CD1c-positive myeloid dendritic cell (primary cell): ENCODE data around the gene ERCC4.
A peak's percentile ranks its signal among the peaks of the same experiment; 100 is the strongest.
"Not testable (repeated sequence)": the region's sequence is repeated elsewhere in the genome, so short reads cannot be mapped to it uniquely, and the experiment has no call there.

Experiments used
- DNase-seq: peaks from one replicate; pipeline ENCODE4 v3.0.0-alpha.2; 2016; ENCODE audit errors: extremely low spot score

The ERCC4 gene

DNA sequence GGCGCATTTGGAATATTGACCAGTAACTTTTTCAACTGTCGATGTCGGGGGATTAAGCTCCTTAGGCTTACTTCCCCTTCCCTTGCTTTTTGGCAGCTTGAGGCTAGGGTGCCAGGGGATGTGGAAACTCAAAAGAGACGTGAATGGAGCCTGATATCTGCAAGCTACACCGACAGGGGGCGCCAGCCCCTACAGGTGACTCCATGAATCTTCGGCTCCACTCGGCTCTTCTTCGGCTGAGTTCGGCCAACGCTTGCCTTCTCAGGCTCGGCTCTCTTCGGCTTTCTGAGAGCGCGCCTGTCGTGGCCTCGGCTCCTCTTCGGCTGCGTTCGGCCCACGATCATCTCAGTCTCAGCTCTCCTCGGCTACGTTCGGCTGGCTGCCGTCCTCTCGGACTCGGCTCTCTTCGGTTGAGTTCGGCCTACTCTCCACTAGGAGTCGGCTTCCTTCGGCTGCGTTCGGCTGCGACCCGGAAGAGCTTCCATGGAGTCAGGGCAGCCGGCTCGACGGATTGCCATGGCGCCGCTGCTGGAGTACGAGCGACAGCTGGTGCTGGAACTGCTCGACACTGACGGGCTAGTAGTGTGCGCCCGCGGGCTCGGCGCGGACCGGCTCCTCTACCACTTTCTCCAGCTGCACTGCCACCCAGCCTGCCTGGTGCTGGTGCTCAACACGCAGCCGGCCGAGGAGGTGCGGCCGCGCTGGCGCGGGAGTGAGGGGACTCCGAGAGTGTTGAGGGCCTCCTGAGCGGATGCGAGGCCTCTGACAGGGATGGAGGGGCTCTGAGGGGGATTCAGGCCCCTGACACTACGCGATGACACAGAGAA is at the start of gene ERCC4:
ERCC4 (plus strand) TSS at position 472 of the 827 bp plus-strand sequence; CDS start at position 484, 12 bp downstream.
- DNase-seq, result peak; percentile 100

DNA sequence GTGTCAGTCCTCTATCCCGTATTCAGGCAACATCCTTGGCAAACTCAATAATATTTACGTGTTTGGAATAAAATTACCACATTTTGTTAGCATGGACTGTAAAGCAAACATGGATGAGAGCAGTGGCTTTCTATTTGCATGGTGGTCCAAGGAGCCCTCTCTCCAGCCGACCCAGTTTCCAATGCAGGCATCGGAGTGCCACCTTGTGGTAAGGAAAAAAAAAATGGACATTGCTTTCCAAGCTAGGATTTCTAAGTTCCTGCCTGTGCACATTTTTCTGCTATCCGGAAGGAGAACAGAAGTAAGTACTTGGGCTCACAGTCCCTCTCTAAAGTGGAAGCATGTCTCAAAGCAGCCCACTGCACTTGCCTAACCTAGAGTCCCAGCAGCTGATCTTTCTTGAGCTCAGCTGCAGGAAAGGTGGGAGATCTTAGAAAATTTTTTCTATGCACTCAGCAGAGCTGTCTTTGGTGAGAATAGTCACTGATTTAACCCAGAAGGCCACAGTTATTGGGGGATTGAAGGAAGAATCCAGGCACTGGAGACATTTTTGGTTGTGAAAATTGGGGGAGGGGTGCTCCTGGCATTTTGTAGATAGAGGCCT is 46.0 kb upstream of the ERCC4 start:
- no peak for DNase-seq

DNA sequence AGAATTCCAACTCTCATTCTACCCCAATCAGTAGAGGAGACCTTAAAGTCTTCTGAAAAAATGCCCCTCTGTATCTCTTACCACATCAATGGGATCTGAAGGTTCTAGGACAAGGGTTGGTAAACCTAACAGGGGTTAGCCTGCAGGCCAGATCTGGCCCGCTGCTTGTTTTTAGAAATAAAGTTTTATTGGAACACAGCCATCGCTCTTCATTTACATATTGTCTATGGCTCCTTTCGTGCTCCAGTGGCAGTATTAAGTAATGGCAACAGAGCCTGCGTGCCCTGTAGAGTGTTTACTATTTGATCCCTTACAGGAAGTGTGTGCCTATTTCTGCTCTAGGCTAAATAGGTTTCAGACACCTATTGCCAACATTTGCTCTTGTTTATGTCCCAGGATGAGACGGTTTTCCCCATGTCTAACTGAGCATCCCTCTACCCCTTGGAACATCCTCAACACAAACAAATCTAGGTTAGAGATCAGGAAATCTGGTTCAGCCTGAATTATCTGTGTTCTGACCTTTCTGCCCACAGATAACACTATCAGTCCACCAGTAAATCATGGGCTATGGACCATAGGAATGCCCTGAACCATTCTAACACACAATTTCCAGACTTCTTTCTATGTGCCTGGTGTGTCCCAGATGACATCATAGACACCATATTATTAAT is 44.2 kb upstream of the ERCC4 start:
- DNase-seq, result no peak

DNA sequence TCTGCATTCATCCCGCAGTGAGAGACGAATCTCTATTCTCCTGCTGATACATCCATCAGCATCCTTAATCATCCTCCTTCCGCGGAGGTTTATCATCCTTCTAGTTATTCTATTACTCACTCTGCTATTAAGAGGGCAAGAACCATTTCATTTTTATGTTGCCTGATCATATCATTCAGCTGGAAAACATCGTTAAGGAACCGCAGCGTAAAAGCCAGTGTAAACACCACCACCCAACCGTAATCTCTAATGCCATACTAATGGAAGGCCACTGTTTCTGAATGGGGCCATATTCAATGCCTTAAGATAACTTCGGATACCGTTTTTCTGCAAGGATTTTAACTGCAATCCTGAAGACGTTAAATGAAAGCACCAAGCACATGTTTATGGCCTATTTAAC is 36.7 kb upstream of the ERCC4 start:
- DNase-seq, result no peak

DNA sequence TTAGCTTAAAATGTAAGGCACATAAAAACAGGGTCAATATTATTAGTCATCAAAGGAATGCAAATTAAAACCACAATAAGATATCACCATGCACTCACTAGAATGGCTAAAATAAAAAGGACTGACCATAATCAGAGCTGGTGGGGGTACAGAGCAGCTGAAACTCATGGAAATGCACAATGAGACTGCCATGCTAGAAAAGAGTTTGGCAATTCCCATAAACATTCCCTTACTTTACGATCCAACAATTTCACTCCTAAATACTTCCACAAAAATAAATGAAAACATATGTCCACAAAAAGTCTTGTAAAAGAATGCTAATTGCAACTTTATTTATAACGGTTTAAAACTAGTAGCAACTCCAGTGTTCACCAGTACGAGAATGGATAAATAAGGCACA is 36.1 kb upstream of the ERCC4 start:
- no peak for DNase-seq

DNA sequence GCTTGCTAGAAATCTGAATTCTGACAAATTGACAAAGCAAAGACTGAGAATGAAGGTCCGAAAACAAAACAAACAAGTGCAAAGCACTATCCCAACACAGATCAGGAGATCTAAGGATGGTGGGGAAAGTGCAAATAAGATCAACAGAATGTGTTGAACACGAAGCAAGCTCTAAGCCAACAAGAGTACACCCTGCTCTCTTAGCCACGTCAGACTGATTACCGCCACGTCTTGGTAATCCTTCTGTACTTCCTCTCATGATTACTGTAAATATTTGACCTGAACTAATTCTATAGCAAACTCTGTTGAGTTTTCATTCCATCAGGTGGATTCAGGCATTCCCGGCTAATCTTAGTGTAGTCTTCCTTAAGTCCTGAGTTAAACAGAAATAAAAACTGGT is 34.3 kb upstream of the ERCC4 start:
- DNase-seq, result no peak

DNA sequence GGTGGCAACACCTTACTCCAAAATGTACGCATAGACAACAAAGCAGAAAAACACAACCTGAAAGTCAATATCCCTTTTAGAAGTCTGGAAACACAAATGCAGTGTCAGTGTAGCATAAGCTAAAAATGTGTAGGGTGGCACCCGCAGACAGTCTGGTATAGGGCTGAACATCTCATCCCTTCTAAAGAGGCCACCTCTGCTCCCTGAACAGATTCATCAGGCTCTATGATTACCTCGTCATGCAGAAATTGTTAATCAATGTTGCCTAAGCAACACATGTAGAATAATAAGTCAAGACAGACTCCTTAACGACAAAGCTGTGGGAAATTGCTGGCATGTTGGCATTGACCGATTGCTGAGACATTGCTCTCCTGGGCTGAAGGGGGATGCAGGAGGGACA is 33.3 kb upstream of the ERCC4 start:
- DNase-seq, result no peak

DNA sequence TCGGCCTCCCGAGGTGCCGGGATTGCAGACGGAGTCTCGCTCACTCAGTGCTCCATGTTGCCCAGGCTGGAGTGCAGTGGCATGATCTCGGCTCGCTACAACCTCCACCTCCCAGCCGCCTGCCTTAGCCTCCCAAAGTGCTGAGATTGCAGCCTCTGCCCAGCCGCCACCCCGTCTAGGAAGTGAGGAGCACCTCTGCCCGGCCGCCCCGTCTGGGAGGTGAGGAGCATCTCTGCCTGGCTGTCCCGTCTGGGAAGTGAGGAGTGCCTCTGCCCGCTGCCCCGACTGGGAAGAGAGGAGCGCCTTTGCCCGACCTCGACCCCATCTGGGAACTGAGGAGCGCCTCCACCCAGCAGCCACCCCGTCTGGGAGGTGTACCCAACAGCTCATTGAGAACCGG is 30.6 kb upstream of the ERCC4 start:
- not testable (repeated sequence) for DNase-seq

DNA sequence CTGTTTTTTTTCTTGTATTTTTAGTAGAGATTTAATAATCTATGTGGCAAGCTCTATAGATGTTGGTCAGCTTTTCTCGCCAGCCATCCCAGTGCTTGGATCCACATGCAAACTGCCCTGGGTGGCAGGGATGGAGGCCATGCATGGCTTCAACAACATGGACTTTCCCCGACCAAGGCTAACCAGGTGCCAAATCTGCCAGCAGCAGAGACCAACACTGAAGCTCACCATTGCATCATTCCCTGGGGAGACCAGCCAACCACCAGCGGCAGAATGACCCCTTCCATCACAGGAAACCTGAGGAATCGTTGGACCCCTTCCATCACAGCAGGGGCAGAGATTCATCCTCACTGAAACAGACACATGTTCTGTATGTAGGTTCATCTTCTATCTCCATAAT is 27.7 kb upstream of the ERCC4 start:
- DNase-seq, result no peak

DNA sequence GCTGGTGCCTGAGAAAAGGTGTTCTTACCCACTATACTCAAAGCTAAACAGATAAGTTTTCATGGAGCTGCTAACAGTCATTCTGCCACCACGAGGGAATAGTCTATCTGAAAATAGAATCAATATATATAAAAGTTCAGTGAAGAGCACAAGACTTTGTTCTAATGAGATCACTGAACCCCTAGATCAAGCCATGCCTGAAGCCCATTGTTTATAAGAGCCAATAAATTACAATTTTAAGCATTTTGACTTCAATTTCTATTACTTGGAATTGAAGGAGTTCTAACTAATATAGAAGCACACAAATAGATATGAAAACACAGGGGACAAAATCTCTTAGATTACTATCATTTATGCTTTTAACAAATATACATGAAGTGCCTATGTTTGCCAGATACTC is 24.4 kb upstream of the ERCC4 start:
- DNase-seq, result no peak

DNA sequence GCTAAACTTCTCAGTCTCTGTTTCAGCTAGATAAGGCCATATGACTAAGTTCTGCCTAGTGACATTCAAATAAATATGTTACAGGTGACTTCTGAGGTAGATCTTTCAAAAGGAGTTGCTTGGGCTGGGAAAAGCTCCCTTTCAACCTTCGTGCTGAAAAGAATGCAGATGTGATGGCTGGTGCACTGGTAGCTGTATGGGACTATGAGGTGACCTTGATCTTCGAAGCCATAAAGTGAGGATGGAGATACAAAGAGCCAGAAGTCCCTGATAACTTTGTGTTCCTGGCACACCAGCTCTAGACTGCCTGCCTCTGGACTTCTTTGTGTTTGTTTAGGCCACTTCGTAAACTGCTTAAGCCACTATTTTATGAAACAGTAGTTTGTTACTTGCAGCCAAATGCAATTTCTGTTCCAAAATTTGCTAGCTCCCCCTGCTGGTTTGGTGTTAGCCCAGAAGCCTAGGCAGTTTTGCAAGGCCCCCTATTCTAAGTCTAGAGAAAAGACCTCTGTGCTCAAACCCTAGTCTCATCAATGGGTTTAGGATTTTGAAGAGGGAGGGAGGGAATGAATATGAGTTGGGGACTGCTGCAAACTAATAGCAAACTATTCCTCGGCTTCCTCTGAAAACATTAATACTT is 23.3 kb upstream of the ERCC4 start:
- DNase-seq, result no peak

DNA sequence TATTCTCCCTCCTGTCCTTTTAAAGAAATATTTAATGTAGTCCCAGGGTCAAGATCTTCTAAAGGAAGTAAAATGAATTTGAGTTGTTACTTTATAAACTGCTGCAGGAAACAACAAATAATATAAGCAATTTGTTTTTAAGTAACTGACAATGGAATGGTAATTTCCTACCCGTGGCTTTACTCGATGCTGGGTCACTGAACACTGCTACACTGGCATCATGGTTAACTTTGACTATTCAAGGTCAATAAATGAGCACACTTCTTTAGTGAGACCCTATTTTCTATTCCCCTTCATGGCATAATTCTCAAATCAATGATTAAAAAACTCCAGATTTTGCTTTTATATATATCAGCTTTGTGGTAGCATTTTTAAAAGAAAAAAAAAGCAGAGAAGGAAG is 22.1 kb upstream of the ERCC4 start:
- DNase-seq, result no peak

DNA sequence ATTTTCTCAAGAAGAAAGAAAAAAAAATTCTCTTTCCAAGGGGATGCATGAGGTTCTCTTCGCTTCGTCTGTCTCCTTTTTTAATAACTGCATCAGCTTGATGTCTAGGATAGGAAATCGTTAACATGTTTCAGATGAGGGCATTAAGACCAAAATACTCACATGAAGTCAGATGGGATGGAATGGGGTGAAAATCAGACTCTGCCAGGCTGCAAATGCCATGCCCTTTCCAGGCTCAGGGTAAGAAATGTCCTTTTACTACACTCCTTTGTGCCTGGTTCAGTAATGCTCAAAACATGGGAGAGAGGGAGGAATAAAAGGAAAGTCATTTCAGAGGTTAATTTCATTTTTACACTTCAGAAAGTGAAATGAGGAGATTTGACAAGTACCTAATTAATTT is 21.7 kb upstream of the ERCC4 start:
- DNase-seq, result no peak

DNA sequence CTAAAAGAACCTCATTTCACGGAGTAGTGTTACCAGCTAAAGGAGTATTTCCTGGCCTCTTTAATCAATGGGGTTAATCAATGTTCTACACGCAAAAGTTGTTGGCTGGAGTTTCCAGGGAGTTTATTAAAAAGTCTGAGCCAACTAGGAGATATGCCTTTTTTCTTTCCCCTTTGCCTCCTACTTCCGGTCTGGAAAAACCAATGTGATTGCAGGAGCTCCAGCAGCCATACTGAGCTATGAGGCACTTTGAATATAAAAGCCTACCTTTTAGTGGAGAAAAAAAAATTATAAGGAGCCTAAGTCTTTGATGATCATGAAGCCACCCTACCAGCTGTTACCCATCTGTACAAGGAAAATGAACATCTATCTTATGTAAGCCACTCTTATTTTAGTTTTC is 17.9 kb upstream of the ERCC4 start:
- no peak for DNase-seq

DNA sequence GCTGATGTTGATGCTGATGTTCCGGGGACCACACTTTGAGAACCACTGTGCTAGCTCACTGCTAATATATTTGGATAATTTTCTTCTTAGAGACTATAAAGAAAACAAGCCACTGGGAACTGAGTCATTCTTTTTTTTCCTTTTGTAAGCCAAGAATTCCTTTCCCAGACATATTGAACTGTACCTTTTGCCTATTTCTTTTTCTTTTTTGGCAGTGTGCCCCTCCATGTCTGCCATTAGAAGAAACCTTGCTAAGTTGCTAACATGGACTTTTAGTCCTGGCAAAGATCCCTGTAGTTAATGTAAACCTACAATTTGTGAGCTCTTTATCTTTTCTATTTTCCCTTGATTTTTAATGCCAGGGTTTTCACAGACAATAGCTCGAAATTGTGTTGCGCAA is 17.3 kb upstream of the ERCC4 start:
- DNase-seq, result no peak

DNA sequence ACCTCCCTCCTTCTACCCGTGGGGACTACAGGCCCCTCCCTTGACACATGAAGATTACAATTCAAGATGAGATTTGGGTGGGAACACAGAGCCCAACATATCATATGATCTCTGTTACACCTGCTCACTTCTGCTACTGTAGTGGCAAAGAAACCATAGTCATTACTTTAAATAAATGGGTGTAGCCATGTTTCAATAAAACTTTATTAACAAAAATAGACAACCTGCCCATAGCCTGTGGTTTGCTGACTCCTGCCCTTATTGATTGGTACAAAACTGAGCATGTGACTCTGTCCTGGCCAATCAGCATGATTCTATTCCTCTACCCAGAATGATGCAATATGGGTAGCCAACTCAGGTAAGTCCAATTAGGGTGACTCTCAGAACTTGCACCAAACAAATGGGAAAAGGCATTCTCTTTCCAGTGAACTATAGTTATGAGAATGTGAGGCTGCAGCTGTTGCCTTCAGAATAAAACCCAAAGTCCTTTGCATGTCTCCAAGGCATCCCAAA is 15.7 kb upstream of the ERCC4 start:
- no peak for DNase-seq

DNA sequence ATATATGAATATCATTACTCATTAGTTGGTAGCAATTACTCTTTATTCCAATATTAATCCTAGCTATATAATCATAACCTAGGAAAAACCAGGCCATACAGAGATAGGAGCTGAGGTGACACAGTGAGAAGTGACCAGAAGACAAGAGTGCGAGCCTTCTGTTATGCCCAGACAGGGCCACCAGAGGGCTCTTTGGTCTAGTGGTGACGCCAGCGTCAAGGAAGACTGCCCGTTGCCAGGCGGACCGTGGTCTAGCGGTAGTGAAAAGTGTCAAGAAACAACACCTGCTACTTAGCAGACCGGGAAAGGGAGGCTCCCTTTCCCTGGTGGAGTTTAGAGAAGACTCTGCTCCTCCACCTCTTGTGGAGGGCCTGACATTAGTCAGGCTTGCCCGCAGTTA is 15.1 kb upstream of the ERCC4 start:
- peak; percentile 19 for DNase-seq

DNA sequence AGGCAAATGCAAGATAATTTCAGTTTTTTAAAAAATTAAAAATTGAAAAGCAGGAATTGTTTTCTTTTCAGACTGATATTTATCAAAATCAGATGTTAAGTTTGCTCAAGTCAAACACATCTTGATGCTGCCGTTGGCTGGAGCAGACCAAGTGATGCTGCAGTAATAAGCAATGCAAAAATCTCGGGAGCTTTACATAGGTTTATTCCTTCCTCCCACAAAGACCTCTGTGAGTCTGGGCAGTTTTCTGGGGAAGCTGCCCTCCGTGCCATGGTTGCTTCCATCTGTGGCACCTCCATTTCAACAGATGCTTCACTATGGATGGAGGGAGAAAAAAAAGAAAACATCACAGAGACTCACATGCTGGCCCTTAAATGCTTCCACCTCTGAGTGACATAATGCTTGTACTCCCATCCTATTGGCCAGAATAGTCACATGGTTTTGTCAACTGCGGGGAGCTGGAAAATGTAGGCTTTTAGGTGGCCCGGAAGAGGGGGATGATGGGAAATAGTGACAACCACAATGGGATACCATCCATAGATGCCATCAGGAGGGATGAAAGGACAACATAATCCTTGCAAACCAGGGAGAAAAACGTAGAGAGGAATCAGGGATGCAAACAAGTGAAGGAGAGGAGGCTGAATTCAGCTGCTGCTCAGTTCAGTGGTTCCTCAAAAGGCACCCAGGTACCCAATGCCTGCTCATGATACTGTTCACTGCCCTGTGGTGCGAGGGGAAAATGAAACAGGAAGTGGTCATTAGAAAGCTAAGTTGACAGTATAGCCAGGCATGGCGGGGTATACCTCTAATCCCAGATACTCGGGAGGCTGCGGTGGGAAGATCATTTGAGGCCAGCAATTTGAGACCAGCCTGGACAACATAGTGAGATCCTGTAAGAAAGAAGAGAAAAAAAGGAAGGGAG is 13.5 kb upstream of the ERCC4 start:
- no peak for DNase-seq

DNA sequence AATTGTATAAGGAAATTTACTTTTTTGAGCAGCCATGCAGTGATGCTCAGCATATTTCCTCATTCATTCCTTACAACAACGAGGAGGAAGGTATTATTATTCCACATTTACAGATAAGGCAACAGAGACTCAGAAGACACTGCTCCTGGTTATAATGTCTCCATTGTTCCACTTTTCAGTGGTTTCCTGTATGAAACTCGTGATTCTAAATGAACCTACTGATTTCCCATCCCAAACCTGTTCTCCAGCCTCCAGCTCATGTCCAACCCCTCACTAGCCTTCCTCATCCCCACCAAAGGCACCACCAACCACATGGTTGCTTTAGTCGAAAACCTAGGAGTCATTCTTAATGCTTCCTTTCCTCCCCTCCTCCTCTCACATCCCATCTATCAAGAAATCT is 12.5 kb upstream of the ERCC4 start:
- no peak for DNase-seq

DNA sequence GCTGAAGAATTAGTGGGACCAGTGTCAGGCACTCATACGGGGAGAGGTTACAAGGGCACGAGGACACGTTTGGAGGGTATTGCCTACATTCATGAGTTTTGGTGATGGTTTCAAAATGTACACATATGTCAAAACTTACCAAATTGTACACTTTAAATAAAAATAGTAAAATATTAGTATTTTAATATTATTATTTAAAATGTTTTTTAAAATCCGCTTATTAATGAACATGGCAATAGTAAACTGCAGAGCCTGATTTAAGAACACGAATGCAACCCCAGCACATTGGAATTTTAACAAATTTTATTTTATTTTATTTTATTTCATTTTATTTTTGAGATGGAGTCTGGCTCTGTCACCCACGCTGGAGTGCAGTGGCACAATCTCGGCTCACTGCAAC is 10.9 kb upstream of the ERCC4 start:
- no peak for DNase-seq

DNA sequence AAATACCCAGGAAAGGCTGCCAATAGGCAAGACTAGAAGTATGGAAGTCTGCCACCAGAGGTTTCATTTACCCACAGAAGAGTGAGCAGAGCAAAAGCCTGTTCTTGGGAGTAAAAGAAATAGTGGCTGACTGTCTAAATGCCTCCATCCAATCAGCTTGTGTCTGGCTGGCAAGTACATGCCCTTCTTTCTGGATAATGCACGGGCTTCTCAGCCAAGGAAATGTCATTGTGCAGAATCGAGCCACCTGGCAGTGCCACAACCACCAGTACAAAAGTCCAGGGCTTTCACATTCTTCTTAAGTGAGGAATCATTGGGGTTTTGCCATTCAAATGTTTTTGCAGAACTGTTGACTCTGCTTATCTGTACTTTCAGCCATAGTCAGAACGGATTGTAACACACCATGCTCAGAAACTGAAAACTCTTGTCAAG is 10.1 kb upstream of the ERCC4 start:
- no peak for DNase-seq
